Epithelial cell of esophagus (primary cell): ENCODE results near the gene TIAM1.

Source experiments
- DNase-seq: peaks from one replicate; pipeline ENCODE4 v3.0.0; 2010; ENCODE audit warnings: low read depth
- H3K4me3 ChIP-seq: 2 replicates; pipeline ENCODE4 v1.5.1; 2011; ENCODE audit warnings: mild to moderate bottlenecking, low read length, control low read depth
- TF ChIP-seq, protein P1 (sequence below): IDR thresholded peaks from 2 replicates; pipeline ENCODE4 v1.5.1; 2011; ENCODE audit warnings: low read depth, mild to moderate bottlenecking, low read length, control low read depth, inconsistent platforms; ENCODE audit not compliant: insufficient read depth; ENCODE audit errors: missing control alignments

Gene TIAM1

DNA sequence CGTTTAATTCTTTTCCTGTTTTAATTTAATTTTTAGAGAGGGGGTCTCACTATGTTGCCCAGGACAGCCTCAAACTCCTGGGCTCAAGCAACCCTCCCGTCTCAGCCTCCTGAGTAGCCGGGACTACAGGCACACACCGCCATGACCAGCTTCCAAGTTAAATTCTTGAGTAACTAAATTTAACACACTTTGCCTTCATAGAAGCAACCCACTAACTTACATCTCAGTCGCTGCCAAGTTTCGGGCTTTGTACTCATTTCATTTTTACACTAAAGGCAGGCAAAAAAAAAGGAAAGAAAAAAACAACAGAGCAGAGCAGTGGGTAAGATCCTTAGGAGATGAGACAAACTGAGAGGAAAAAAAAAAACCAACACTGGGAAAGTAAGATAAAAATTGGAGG lies 3.5 kb downstream of the TIAM1 start:
- H3K4me3 ChIP-seq: no peak overlapping the region
- TF ChIP-seq, protein P1, sequence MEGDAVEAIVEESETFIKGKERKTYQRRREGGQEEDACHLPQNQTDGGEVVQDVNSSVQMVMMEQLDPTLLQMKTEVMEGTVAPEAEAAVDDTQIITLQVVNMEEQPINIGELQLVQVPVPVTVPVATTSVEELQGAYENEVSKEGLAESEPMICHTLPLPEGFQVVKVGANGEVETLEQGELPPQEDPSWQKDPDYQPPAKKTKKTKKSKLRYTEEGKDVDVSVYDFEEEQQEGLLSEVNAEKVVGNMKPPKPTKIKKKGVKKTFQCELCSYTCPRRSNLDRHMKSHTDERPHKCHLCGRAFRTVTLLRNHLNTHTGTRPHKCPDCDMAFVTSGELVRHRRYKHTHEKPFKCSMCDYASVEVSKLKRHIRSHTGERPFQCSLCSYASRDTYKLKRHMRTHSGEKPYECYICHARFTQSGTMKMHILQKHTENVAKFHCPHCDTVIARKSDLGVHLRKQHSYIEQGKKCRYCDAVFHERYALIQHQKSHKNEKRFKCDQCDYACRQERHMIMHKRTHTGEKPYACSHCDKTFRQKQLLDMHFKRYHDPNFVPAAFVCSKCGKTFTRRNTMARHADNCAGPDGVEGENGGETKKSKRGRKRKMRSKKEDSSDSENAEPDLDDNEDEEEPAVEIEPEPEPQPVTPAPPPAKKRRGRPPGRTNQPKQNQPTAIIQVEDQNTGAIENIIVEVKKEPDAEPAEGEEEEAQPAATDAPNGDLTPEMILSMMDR: no peak
- no peak for DNase-seq

GRCh38 chr21:31339721-31340120 lies 4.3 kb downstream of the TIAM1 start:
- no peak overlapping the region for H3K4me3 ChIP-seq
- no peak for DNase-seq
- TF ChIP-seq, protein P1: no peak

- DNase-seq: no peak
- no peak overlapping the region for H3K4me3 ChIP-seq
- TF ChIP-seq, protein P1: no peak
These were observed 5.1 kb downstream of the TIAM1 start for GRCh38 chr21:31338908-31339368.

- TF ChIP-seq, protein P1: no peak
- peak; percentile 87 for DNase-seq
- no peak overlapping the region for H3K4me3 ChIP-seq
These were observed 5.8 kb downstream of the TIAM1 start for GRCh38 chr21:31337996-31338907.

GRCh38 chr21:31337086-31337485 lies 7.0 kb downstream of the TIAM1 start:
- no peak for DNase-seq
- TF ChIP-seq, protein P1: no peak
- no peak overlapping the region for H3K4me3 ChIP-seq

DNA sequence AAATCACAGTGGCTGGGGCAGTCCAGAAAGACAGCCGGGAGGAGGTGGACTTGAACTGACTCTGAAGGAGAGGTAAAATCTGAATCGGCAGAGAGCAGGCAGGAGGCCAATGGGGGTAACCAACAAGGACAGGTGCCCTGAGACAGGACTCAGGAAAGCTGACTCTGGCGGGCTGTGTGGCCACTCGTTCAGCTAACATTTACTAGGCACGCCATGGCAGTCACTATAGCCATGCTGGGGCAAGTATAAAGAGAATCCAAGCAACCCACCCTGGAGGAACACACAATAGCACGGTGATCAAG lies 7.4 kb downstream of the TIAM1 start:
- TF ChIP-seq, protein P1: no peak
- no peak overlapping the region for H3K4me3 ChIP-seq

More for the DNA sequence above, 7.4 kb downstream of the TIAM1 start:
- DNase-seq: no peak
